Caki2 (cell line): ENCODE results near the gene PAXIP1. TPM values are rescaled to one million over a fixed set of nuclear protein-coding genes. Genes with fewer than 3 reads are reported as not detected.
"Not testable (repeated sequence)": the region's sequence is repeated elsewhere in the genome, so short reads cannot be mapped to it uniquely, and the experiment has no call there.

ENCODE experiments used
- DNase-seq: peaks from one replicate; pipeline ENCODE4 v3.0.0-alpha.2; 2015; ENCODE audit warnings: low read depth
- in situ Hi-C: cut with HindIII; loops from 2 replicates; pipeline ENCODE4 v1.10.0; 2016; ENCODE audit warnings: low sequenced_read_pairs, low pct_unique_long_range_greater_than_20kb, mixed read lengths
- total RNA-seq: library from RNA; depleted of rRNA; stranded (reverse); fragments of >200 nt; shearing (Covaris generic); gene quantifications from 2 replicates; pipeline ENCODE4 v1.2.3, GENCODE V29; 2014; ENCODE audit warnings: low replicate concordance

Gene PAXIP1
- total RNA-seq, 1 experiment from 2014 or later, result 8.3 TPM

DNA sequence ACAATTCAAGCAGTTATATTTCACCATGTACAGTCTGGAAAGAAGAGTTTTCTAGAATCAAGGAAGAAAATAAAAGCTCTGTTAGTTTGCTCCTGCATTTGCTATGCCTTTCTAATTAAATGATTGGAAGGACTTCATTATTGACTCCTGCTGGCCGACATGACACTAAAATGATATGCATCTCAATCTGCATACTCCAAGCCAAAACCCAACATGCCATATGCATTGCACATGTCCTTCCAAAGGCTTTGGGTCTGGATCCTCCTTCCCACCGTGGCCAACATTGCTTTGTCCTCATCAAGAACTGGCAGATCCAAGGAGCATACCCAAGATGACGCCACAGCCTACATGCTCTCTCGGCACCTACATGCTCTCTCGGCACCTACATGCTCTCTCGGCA lies 46.5 kb downstream of the PAXIP1 start:
- in situ Hi-C loops, result no loop called here
- no peak for DNase-seq

DNA sequence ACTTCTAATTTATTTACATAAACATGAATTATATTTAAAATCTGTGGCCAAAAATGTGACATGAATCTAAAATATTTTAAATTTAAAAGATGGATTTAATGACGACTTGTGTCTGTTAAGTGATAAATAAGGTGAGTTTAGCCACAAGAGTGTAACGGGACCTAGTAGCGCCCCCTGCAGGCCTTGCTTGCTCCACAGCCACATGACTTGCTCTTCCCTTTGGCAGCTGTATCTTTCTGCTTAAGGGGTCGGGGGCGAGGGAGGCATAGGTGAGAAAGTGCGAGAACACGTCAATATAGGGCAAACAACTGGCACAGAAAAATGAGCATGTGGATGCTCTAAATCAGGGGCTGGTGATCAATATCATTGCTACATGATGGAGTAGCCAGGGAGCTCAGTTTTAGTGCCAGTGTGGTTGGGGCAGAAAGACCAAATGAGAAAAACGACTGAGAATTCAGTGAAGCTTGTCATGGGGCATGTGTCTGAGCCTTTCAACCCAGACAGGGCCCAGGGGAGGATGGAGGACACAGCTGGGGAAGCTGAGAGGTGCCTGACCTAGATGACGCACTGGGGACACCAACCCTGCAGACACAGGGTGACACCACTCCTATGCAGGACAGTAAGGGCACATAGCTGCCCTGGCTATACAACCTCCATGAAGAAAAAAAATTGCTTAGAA lies 49.8 kb downstream of the PAXIP1 start:
- no peak for DNase-seq
- in situ Hi-C loops, result no loop called here

- in situ Hi-C loops, result no loop called here
These were observed 52.0 kb downstream of the PAXIP1 start for GRCh38 chr7:154950960-154951359.

DNA sequence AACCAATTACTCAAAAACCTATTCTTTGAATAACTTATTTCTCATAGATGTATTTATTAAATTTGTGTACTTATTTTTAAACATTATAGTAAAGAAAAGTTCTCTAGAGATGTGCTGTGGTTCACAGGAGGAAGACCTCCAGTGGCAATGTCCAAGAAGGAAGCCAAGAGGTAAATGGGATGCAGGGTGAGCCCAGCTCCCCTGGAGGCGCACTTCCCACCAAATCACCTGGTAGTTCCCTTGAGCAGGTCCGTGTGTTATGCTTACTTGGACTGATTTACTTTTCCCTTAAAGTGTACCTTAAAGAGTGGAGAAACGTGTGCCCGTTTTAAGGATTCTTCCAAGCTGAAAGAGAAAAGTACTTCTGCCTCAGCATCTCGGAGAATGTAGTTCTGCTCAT lies 55.3 kb downstream of the PAXIP1 start:
- no peak for DNase-seq
- in situ Hi-C loops, result no loop called here

More at GRCh38 chr7:154950960-154951359, 52.0 kb downstream of the PAXIP1 start:
- no peak for DNase-seq

GRCh38 chr7:154946166-154946565 lies 56.8 kb downstream of the PAXIP1 start:
- in situ Hi-C loops, result no loop called here
- DNase-seq, result no peak

- DNase-seq, result no peak
- in situ Hi-C loops, result no loop called here
These were observed 59.0 kb downstream of the PAXIP1 start for GRCh38 chr7:154943906-154944305.

- in situ Hi-C loops, result no loop called here
These were observed 60.2 kb downstream of the PAXIP1 start for GRCh38 chr7:154942691-154943090.

GRCh38 chr7:154937837-154938236 lies 65.1 kb downstream of the PAXIP1 start:
- in situ Hi-C loops, result no loop called here
- DNase-seq, result no peak

More at GRCh38 chr7:154942691-154943090, 60.2 kb downstream of the PAXIP1 start:
- no peak for DNase-seq

- in situ Hi-C loops, DNase-seq: not testable (repeated sequence)
These were observed 68.5 kb downstream of the PAXIP1 start for GRCh38 chr7:154934353-154934952.

DNA sequence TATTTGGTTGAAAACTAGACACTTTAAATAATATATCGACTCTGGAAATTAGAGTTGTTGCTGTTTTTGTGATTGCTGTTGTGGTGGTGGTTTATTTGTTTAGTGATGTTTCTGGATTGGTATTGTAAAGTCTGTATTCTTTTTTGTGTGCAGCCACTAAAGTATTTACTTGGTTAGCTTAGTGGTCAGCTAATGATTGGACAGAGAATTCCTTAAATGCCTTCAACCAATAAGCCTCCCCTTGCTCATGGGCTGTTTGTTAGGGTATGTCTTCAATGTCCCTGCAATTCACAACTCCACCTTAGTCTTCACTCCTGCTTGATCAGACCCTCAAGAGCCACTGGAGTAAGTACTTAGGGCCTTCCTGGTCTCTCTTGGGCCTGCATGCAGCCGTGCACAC lies 71.0 kb downstream of the PAXIP1 start:
- DNase-seq, result no peak
- in situ Hi-C loops, result no loop called here

DNA sequence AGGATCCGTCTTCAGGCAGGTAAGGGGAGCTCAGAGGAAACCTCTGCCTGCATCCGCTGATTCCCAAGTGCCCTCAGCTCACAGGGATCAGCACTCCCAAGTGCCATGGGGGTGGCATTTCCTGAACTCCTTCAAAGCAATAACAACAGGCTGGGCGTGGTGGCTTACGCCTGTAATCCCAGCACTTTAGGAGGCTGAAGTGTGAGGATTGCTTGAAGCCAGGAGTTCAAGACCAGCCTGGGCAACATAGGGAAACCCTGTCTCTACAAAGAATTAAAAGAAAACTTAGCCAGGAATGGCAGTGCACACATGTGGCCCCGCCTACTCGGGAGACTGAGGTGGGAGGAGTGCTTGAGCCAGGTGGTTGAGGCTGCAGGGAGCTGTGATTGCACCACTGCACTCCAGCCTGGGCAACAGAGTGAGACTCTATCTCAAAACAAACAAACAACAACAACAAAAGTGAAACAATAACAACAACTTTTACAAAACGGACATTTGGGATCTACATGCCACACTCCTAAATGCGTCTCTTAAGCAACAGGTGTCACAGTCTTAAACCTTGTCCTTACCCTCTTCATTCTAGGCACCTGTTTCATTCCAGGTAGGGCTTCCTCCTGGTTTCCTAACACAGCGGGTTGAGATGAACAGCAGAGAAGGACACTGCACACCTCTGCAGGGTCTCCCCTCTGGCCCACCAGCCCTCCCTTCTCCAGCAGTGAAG lies 73.8 kb downstream of the PAXIP1 start:
- in situ Hi-C loops, result no loop called here
- no peak for DNase-seq

GRCh38 chr7:154928136-154929005 lies 74.6 kb downstream of the PAXIP1 start:
- in situ Hi-C loops, result no loop called here
- DNase-seq, result peak; percentile 91

DNA sequence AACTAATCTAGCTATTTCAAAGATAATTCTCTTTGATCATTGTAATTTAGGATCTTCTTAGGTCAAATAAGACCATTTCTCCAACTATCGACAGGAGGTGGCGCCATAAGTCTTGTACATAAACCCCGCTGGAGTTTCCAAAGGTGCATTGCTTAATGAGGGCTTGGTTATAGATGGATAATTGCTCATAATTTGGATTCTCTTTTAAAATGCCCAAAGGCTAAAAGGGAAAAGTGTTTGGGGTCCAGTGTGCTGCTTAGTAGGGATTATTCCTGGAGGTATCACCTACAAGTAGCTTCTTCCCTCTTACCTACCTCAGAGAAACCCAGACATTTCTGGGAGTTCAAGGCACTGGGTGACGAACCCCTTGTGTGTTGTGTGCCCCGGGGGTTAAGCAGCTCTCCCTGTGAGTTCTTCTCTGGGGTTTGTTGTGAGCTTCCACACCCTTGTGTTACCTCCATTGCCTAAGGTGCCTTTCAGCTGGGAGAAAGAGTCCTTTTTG lies 75.2 kb downstream of the PAXIP1 start:
- DNase-seq, result peak; percentile 64
- in situ Hi-C loops, result no loop called here

DNA sequence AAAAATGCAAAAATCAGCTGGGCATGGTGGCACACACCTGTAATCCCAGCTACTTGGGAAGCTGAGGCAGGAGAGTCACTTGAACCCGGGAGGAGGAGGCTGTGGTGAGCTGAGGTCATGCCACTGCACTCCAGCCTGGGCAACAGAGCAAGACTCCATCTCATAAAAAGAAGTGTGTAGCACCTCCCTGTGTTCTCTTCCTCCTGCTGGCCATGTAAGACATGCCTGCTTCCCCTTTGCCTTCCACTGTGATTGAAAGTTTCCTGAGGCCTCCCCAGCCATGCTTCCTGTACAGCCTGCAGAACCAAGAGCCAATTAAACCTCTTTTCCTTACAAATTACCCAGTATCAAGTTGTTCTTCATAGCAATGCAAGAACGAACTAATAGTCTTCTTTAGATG lies 80.5 kb downstream of the PAXIP1 start:
- in situ Hi-C loops, DNase-seq: not testable (repeated sequence)

GRCh38 chr7:154919344-154920225 lies 83.3 kb downstream of the PAXIP1 start:
- in situ Hi-C loops, result no loop called here

GRCh38 chr7:154918741-154919140 lies 84.2 kb downstream of the PAXIP1 start:
- DNase-seq, result no peak
- in situ Hi-C loops, result no loop called here

More at GRCh38 chr7:154919344-154920225, 83.3 kb downstream of the PAXIP1 start:
- DNase-seq, result no peak

GRCh38 chr7:154918266-154918665 lies 84.7 kb downstream of the PAXIP1 start:
- in situ Hi-C loops, result no loop called here
- DNase-seq, result no peak
